GM12878 (cell line): ENCODE measurements around the gene COL23A1. TPM values are rescaled to one million over a fixed set of nuclear protein-coding genes. Genes with fewer than 3 reads are reported as not detected.

Experiments used
- ATAC-seq: fragments of 200-7000 bp; cut with Tn5 transposase; 3 replicates; pipeline ENCODE4 v1.9.1; 2020; ENCODE audit warnings: mild to moderate bottlenecking, moderate library complexity
- BruUV-seq: library from RNA; stranded (reverse); fragments of 400-500 nt; replicated peaks from 2 replicates; lab custom pipeline; 2021; lab: Mats Ljungman, UMichigan
- CTCF ChIA-PET: fragments of 300-600 bp; sonication (Branson Sonifier 250); formaldehyde crosslinking; extraction: SDS; loops from one replicate; lab custom pipeline; 2021; ENCODE audit warnings: inconsistent platforms; lab: Yijun Ruan, JAX
- POLR2A ChIA-PET: fragments of 350-600 bp; formaldehyde crosslinking; extraction: SDS; loops from one replicate; lab custom pipeline; 2021; ENCODE audit warnings: inconsistent platforms; lab: Charles Lee
- RAD21 ChIA-PET: fragments of 300-600 bp; sonication (Branson Sonifier 250); formaldehyde crosslinking; loops from one replicate; lab custom pipeline; 2023; ENCODE audit warnings: antibody characterized with exemption; ENCODE audit not compliant: unreplicated experiment; lab: Charles Lee
- SMC1A ChIA-PET: fragments of 300-600 bp; sonication (Branson Sonifier 250); formaldehyde crosslinking; loops from one replicate; lab custom pipeline; 2023; ENCODE audit not compliant: unreplicated experiment, uncharacterized antibody; lab: Charles Lee
- DNase-seq: peaks from one replicate; pipeline ENCODE4 v3.0.0-alpha.2; 2011; ENCODE audit warnings: low read depth, low spot score
- FAIRE-seq: peaks from 3 replicates; lab custom pipeline; 2011; peaks lifted over from hg19 to GRCh38; lab: Jason Lieb, UNC
- H2AFZ ChIP-seq: 2 replicates; pipeline ENCODE4 v1.6.0; 2011; ENCODE audit warnings: low read depth, low read length, control low read depth; ENCODE audit not compliant: control insufficient read depth
- H3K27ac ChIP-seq: 2 replicates; pipeline ENCODE4 v1.5.1; 2011; ENCODE audit warnings: control low read depth; ENCODE audit not compliant: control insufficient read depth, insufficient read depth
- H3K27me3 ChIP-seq, 2 experiments: replicated peaks in 1 of 2; 2 replicates each; pipeline versions ENCODE4 v1.6.0 to v1.6.1; 2011; ENCODE audit warnings: low read length in 1 of 2; ENCODE audit not compliant: control insufficient read depth in 2 of 2, insufficient read depth in 2 of 2
- H3K36me3 ChIP-seq, 2 experiments: 2 replicates each; pipeline ENCODE4 v1.5.1; 2011; ENCODE audit warnings: low read length in 1 of 2; ENCODE audit not compliant: control insufficient read depth in 2 of 2, insufficient read depth in 2 of 2
- H3K4me1 ChIP-seq: 2 replicates; pipeline ENCODE4 v1.6.1; 2011; ENCODE audit warnings: mild to moderate bottlenecking, low read length, moderate library complexity, mixed read lengths; ENCODE audit not compliant: control insufficient read depth, insufficient read depth
- H3K4me2 ChIP-seq: 2 replicates; pipeline ENCODE4 v1.6.0; 2011; ENCODE audit warnings: control low read depth; ENCODE audit not compliant: control insufficient read depth, insufficient read depth
- H3K4me3 ChIP-seq: fragments of 200-600 bp; sonication (generic); 2 replicates; pipeline ENCODE4 v1.5.1; 2016
- H3K79me2 ChIP-seq: 2 replicates; pipeline ENCODE4 v1.6.0; 2011; ENCODE audit warnings: low read length; ENCODE audit not compliant: control insufficient read depth, insufficient read depth
- H3K9ac ChIP-seq: 2 replicates; pipeline ENCODE4 v1.8.0; 2011; ENCODE audit warnings: low read length, control low read depth, mixed read lengths; ENCODE audit not compliant: control insufficient read depth, insufficient read depth
- H3K9me3 ChIP-seq: replicated peaks from 3 replicates; pipeline ENCODE4 v1.5.1; 2011; ENCODE audit warnings: mild to moderate bottlenecking, low read length; ENCODE audit not compliant: control insufficient read depth, insufficient read depth
- H4K20me1 ChIP-seq: 2 replicates; pipeline ENCODE4 v1.6.0; 2011; ENCODE audit not compliant: control insufficient read depth, insufficient read depth
- E2F4 ChIP-seq: IDR thresholded peaks from 2 replicates; pipeline ENCODE4 v1.6.1; 2012; ENCODE audit warnings: low read depth, low read length, improper control_type of control experiment
- HDGF ChIP-seq: fragments of 450-650 bp; IDR thresholded peaks from 2 replicates; pipeline ENCODE4 v1.6.1; 2016; ENCODE audit warnings: antibody characterized with exemption
- PBX3 ChIP-seq: IDR thresholded peaks from 2 replicates; pipeline ENCODE4 v1.6.1; 2011; ENCODE audit warnings: mild to moderate bottlenecking, low read depth, low read length, moderate library complexity; ENCODE audit not compliant: insufficient replicate concordance
- SP1 ChIP-seq: IDR thresholded peaks from one replicate; pipeline ENCODE4 v1.6.1; 2011; ENCODE audit warnings: low read depth, low read length
- WGBS: methylation state at CpG from one replicate; pipeline ENCODE4 v1.1.6; 2016; ENCODE audit warnings: low lambda C conversion rate; ENCODE audit not compliant: insufficient replicate concordance, insufficient coverage; ENCODE audit errors: missing lambda C conversion rate; 5-methylcytosine and 5-hydroxymethylcytosine counted together
- in situ Hi-C: fragments of 300-500 bp; cut with MboI; formaldehyde crosslinking; loops from 9 replicates; pipeline ENCODE4 v1.14.3; 2018; ENCODE audit warnings: mixed read lengths
- intact Hi-C: fragments of 100-400 bp; cut with micrococcal nuclease; formaldehyde crosslinking; loops from one replicate; pipeline ENCODE4 v1.14.2; 2022; ENCODE audit not compliant: unreplicated experiment
- polyA plus RNA-seq, 11 experiments: library from polyadenylated mRNA; depleted of rRNA in 4 of 11; unstranded in 6 of 11; stranded (reverse) in 5 of 11; fragments of >200 nt; fragmentation: Nextera tagmentation in 4 of 11; fragmentation: Illumina TruSeq in 1 of 11; extraction: Ambion mirVana in 4 of 11; extraction: Trizol in 1 of 11; gene quantifications; 1 replicate in 1 of 11; 2 replicates in 10 of 11; pipeline versions ENCODE4 v1.2.1 to v1.2.3, GENCODE V29; 2011 to 2016; ENCODE audit warnings: inconsistent platforms in 2 of 11, missing spikeins in 2 of 11, low read depth in 1 of 11
- total RNA-seq, 4 experiments: library from RNA; depleted of rRNA in 3 of 4; stranded (reverse); fragments of >200 nt in 3 of 4; fragmentation: Illumina TruSeq in 1 of 4; extraction: Trizol in 1 of 4; gene quantifications; 2 replicates each; pipeline versions ENCODE4 v1.2.1 to v1.2.3, GENCODE V29; 2013 to 2021
- TF ChIP-seq, protein P1 (sequence below): fragments of 450-650 bp; IDR thresholded peaks from 2 replicates; pipeline ENCODE4 v1.6.1; 2018; ENCODE audit warnings: mild to moderate bottlenecking, low read depth, moderate library complexity; ENCODE audit not compliant: partially characterized antibody
- TF ChIP-seq, protein P2 (sequence below): IDR thresholded peaks from 2 replicates; pipeline ENCODE4 v1.6.1; 2011; ENCODE audit warnings: borderline replicate concordance, low read depth, mild to moderate bottlenecking, moderate library complexity, mixed read lengths, low read length; ENCODE audit not compliant: insufficient read depth; ENCODE audit errors: extremely low read length

COL23A1 gene
- total and polyA plus RNA-seq, 10 of the 15 experiments (the other 5 are each of a cell fraction or from before 2014, with no cell fraction given): 0.03 to 0.83 (median 0.09) TPM; not detected in 5

GRCh38 chr5:178606269-178606668, 16.1 kb upstream of the COL23A1 start:
- Histone ChIP-seq H3K27me3 (no peaks in the 10 kb centered on the region), H3K4me2 (no peak overlapping the region), H2AFZ (no peak overlapping the region), H4K20me1 (no peaks in the 10 kb centered on the region), H3K9ac (no peak overlapping the region), H3K27ac (no peak overlapping the region), H3K4me3 (no peak overlapping the region), H3K79me2 (no peaks in the 10 kb centered on the region), H3K4me1 (no peaks in the 10 kb centered on the region), H3K36me3 (peaks cover 5 to 32% of the 10 kb centered on the region in 2 experiments)
- no peak for DNase-seq
- intact Hi-C loops: no loop called here
- CTCF ChIA-PET: no interaction called here
- BruUV-seq: no TSS peak
- ATAC-seq: no peak
- in situ Hi-C loops: no loop called here
- RAD21 ChIA-PET: no interaction called here
- whole genome bisulfite sequencing: 100% methylated on average over 3 of the region's 3 CpGs
- POLR2A ChIA-PET: no interaction called here
- SMC1A ChIA-PET: interaction anchor here (1.7 kb wide), 1 partner anchor 14 kb away, joined by 6 read pairs; no protein-coding TSS in a partner anchor
- TF ChIP-seq, protein P1, sequence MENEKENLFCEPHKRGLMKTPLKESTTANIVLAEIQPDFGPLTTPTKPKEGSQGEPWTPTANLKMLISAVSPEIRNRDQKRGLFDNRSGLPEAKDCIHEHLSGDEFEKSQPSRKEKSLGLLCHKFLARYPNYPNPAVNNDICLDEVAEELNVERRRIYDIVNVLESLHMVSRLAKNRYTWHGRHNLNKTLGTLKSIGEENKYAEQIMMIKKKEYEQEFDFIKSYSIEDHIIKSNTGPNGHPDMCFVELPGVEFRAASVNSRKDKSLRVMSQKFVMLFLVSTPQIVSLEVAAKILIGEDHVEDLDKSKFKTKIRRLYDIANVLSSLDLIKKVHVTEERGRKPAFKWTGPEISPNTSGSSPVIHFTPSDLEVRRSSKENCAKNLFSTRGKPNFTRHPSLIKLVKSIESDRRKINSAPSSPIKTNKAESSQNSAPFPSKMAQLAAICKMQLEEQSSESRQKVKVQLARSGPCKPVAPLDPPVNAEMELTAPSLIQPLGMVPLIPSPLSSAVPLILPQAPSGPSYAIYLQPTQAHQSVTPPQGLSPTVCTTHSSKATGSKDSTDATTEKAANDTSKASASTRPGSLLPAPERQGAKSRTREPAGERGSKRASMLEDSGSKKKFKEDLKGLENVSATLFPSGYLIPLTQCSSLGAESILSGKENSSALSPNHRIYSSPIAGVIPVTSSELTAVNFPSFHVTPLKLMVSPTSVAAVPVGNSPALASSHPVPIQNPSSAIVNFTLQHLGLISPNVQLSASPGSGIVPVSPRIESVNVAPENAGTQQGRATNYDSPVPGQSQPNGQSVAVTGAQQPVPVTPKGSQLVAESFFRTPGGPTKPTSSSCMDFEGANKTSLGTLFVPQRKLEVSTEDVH: no peak
- no peak for TF ChIP-seq E2F4
- no peak for TF ChIP-seq SP1
- TF ChIP-seq, protein P2, sequence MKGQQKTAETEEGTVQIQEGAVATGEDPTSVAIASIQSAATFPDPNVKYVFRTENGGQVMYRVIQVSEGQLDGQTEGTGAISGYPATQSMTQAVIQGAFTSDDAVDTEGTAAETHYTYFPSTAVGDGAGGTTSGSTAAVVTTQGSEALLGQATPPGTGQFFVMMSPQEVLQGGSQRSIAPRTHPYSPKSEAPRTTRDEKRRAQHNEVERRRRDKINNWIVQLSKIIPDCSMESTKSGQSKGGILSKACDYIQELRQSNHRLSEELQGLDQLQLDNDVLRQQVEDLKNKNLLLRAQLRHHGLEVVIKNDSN: no peak
- no peak for TF ChIP-seq PBX3
- no peak for TF ChIP-seq HDGF
- TF ChIP-seq, all 136 proteins: peak for 0
- no peaks in the 10 kb centered on the region for H3K9me3 ChIP-seq
- no peak for FAIRE-seq
